Coronary artery (tissue), 2 donors: ENCODE results near the gene SERPINB6.
"Not testable (repeated sequence)": the region's sequence is repeated elsewhere in the genome, so short reads cannot be mapped to it uniquely, and the experiment has no call there.

Experiments used
- DNase-seq: peaks from one replicate; pipeline ENCODE4 v3.0.0-alpha.2; 2017; ENCODE audit warnings: low spot score
- H3K27ac ChIP-seq, 2 donors: fragments of 200-600 bp; sonication (generic); one replicate each; pipeline ENCODE4 v1.5.1; 2016 to 2019
- H3K4me3 ChIP-seq: fragments of 200-600 bp; sonication (generic); 2 replicates; pipeline ENCODE4 v1.5.1; 2016; ENCODE audit warnings: mild to moderate bottlenecking, moderate library complexity
- TF ChIP-seq, protein P1 (sequence below): fragments of 200-600 bp; sonication (generic); IDR thresholded peaks from one replicate; pipeline ENCODE4 v1.5.1; 2019; ENCODE audit warnings: antibody characterized with exemption

Gene SERPINB6

GRCh38 chr6:2916158-2916925 lies 55.0 kb downstream of the SERPINB6 start:
- Histone ChIP-seq H3K4me3 (no peak overlapping the region), H3K27ac (no peak overlapping the region)
- DNase-seq: no peak
- TF ChIP-seq, protein P1, sequence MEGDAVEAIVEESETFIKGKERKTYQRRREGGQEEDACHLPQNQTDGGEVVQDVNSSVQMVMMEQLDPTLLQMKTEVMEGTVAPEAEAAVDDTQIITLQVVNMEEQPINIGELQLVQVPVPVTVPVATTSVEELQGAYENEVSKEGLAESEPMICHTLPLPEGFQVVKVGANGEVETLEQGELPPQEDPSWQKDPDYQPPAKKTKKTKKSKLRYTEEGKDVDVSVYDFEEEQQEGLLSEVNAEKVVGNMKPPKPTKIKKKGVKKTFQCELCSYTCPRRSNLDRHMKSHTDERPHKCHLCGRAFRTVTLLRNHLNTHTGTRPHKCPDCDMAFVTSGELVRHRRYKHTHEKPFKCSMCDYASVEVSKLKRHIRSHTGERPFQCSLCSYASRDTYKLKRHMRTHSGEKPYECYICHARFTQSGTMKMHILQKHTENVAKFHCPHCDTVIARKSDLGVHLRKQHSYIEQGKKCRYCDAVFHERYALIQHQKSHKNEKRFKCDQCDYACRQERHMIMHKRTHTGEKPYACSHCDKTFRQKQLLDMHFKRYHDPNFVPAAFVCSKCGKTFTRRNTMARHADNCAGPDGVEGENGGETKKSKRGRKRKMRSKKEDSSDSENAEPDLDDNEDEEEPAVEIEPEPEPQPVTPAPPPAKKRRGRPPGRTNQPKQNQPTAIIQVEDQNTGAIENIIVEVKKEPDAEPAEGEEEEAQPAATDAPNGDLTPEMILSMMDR: no peak

GRCh38 chr6:2915150-2915549 lies 56.2 kb downstream of the SERPINB6 start:
- H3K4me3 ChIP-seq: no peak overlapping the region
- TF ChIP-seq, protein P1: no peak
- H3K27ac ChIP-seq: no peak overlapping the region
- no peak for DNase-seq

- H3K4me3 ChIP-seq: no peak overlapping the region
- TF ChIP-seq, protein P1: no peak
- no peak overlapping the region for H3K27ac ChIP-seq
- DNase-seq: no peak
Measured at GRCh38 chr6:2914318-2914660, 57.1 kb downstream of the SERPINB6 start.

GRCh38 chr6:2913621-2914317 lies 57.6 kb downstream of the SERPINB6 start:
- peak; percentile 49 for DNase-seq
- Histone ChIP-seq H3K27ac (no peak overlapping the region), H3K4me3 (no peak overlapping the region)
- TF ChIP-seq, protein P1: no peak

GRCh38 chr6:2911171-2911570 lies 60.2 kb downstream of the SERPINB6 start:
- Histone ChIP-seq H3K4me3 (no peak overlapping the region), H3K27ac (no peak overlapping the region)
- TF ChIP-seq, protein P1: no peak
- DNase-seq: no peak

GRCh38 chr6:2909718-2910117 lies 61.6 kb downstream of the SERPINB6 start:
- DNase-seq: peak; percentile 38
- H3K4me3 ChIP-seq: no peak overlapping the region
- TF ChIP-seq, protein P1: no peak
- H3K27ac ChIP-seq: no peak overlapping the region

- H3K27ac ChIP-seq, H3K4me3 ChIP-seq, DNase-seq: not testable (repeated sequence)
Measured at GRCh38 chr6:2909051-2909606, 62.2 kb downstream of the SERPINB6 start.

GRCh38 chr6:2908516-2908915 lies 62.9 kb downstream of the SERPINB6 start:
- DNase-seq, H3K27ac ChIP-seq, H3K4me3 ChIP-seq: not testable (repeated sequence)

DNA sequence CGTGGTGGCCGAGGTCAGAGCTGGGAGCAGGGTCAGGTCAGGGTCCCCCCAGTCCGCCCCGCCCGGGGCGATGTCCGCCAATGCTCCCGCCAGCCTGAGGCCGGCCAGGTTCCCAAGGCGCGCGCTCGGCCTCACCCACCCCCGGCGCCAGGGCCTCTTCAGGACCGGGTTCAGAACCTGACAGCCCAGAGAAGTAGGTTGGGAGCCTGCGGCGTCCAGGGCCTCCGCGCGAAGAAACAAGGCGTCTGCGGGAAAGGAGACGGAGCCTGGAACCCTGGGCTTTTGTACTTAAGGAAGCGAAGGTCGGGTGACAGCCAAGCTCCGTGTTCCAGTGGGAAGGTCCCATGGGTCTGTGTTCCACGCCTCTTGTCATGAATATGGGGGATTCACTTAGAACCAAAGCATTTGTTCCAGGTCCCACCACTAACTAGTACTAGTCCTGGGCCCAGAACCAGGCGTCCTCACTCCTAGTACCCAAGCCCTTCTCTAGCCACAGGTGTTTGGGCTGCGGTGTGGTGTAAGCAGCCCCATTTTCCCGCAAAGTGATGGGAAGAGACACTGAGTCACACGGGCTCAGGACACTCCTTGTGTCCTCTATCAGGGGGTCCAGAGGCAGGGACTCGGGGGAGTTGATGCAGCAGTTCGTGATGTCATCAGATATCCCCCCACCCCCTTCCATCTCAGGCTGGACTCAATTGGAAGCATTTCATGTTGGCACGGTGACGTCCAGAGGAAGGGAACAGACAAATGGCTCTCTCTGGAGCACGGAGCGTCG lies 67.8 kb downstream of the SERPINB6 start:
- Histone ChIP-seq H3K27ac (peak overlapping the region; percentile 89 to 95), H3K4me3 (peak overlapping the region; percentile 90)
- not testable (repeated sequence) for DNase-seq

- H3K4me3 ChIP-seq: peak overlapping the region; percentile 90
- DNase-seq: not testable (repeated sequence)
- peak overlapping the region; percentile 24 to 89 for H3K27ac ChIP-seq
Measured at GRCh38 chr6:2901645-2902502, 69.5 kb downstream of the SERPINB6 start.
